GM21381 (cell line): ENCODE data around the gene NUBP2.

Source experiments
- ATAC-seq: cut with Tn5 transposase; IDR thresholded peaks from one replicate; pipeline ENCODE4 v1.9.1; 2021; ENCODE audit warnings: mild to moderate bottlenecking, moderate library complexity; ENCODE audit not compliant: unreplicated experiment

NUBP2 gene

GRCh38 chr16:1782408-1783264 is at the start of gene NUBP2, which contains the start of gene SPSB3:
NUBP2 (plus strand) TSS chr16:1782960; CDS start chr16:1783021, 61 bp downstream.
SPSB3 (minus strand) TSS chr16:1782571; CDS start chr16:1781483, 1,088 bp downstream.
- ATAC-seq, result peak; percentile 75

GRCh38 chr16:1734123-1734522 is 48.6 kb upstream of the NUBP2 start:
- ATAC-seq, result no peak

- no peak for ATAC-seq
Measured at GRCh38 chr16:1734816-1735215, 47.9 kb upstream of the NUBP2 start.

GRCh38 chr16:1740234-1740633 is 42.5 kb upstream of the NUBP2 start:
- no peak for ATAC-seq

- ATAC-seq, result no peak
Measured at GRCh38 chr16:1740781-1741490, 41.8 kb upstream of the NUBP2 start.

- no peak for ATAC-seq
Measured at GRCh38 chr16:1741553-1742165, 41.1 kb upstream of the NUBP2 start.

- ATAC-seq, result no peak
Measured at GRCh38 chr16:1743376-1744337, 39.1 kb upstream of the NUBP2 start.

- ATAC-seq, result no peak
Measured at GRCh38 chr16:1744338-1744840, 38.4 kb upstream of the NUBP2 start.

- ATAC-seq, result no peak
Measured at GRCh38 chr16:1745181-1745899, 37.4 kb upstream of the NUBP2 start.

GRCh38 chr16:1745900-1746692 is 36.7 kb upstream of the NUBP2 start:
- ATAC-seq, result no peak

GRCh38 chr16:1746693-1747195 is 36.0 kb upstream of the NUBP2 start:
- no peak for ATAC-seq

- no peak for ATAC-seq
Measured at GRCh38 chr16:1747934-1748333, 34.8 kb upstream of the NUBP2 start.

GRCh38 chr16:1749152-1750117 is 33.3 kb upstream of the NUBP2 start:
- no peak for ATAC-seq

GRCh38 chr16:1751946-1752345 is 30.8 kb upstream of the NUBP2 start:
- no peak for ATAC-seq

GRCh38 chr16:1752853-1753252 is 29.9 kb upstream of the NUBP2 start:
- ATAC-seq, result no peak

GRCh38 chr16:1754204-1754603 is 28.6 kb upstream of the NUBP2 start:
- no peak for ATAC-seq

GRCh38 chr16:1757714-1758461 is 24.9 kb upstream of the NUBP2 start:
- ATAC-seq, result no peak
